ENCODE data around the gene SCLT1.

Gene SCLT1

GRCh38 chr4:128955751-128956150, 137.6 kb downstream of the SCLT1 start:
- no peak for DNase-seq

GRCh38 chr4:128954941-128955340, 138.4 kb downstream of the SCLT1 start:
- DNase-seq = no peak

GRCh38 chr4:128951316-128951715, 142.0 kb downstream of the SCLT1 start:
- no peak for DNase-seq

- DNase-seq = no peak
These were observed 142.5 kb downstream of the SCLT1 start for GRCh38 chr4:128950796-128951195.

GRCh38 chr4:128946916-128947315, 146.4 kb downstream of the SCLT1 start:
- no peak for DNase-seq

GRCh38 chr4:128942607-128943006, 150.7 kb downstream of the SCLT1 start:
- no peak for DNase-seq

- no peak for DNase-seq
These were observed 152.4 kb downstream of the SCLT1 start for GRCh38 chr4:128940971-128941370.

- DNase-seq = no peak
These were observed 163.3 kb downstream of the SCLT1 start for GRCh38 chr4:128930051-128930450.

- DNase-seq = no peak
These were observed 168.4 kb downstream of the SCLT1 start for GRCh38 chr4:128924951-128925350.

GRCh38 chr4:128921954-128922353, 171.4 kb downstream of the SCLT1 start:
- no peak for DNase-seq

- no peak for DNase-seq
These were observed 175.6 kb downstream of the SCLT1 start for GRCh38 chr4:128917781-128918180.

GRCh38 chr4:128916832-128917231, 176.5 kb downstream of the SCLT1 start:
- DNase-seq = no peak

GRCh38 chr4:128915544-128915943, 177.8 kb downstream of the SCLT1 start:
- DNase-seq = no peak

GRCh38 chr4:128913228-128913627, 180.1 kb downstream of the SCLT1 start:
- DNase-seq = no peak

- DNase-seq = no peak
These were observed 184.6 kb downstream of the SCLT1 start for GRCh38 chr4:128908735-128909134.

- DNase-seq = no peak
These were observed 185.4 kb downstream of the SCLT1 start for GRCh38 chr4:128907981-128908380.

- DNase-seq = no peak
These were observed 186.8 kb downstream of the SCLT1 start for GRCh38 chr4:128906581-128906980.

- no peak for DNase-seq
These were observed 188.5 kb downstream of the SCLT1 start for GRCh38 chr4:128904821-128905220.

- no peak for DNase-seq
These were observed 212.7 kb downstream of the SCLT1 start for GRCh38 chr4:128880662-128881061.

GRCh38 chr4:128879971-128880370, 213.4 kb downstream of the SCLT1 start:
- DNase-seq = no peak

GRCh38 chr4:128879283-128879682, 214.1 kb downstream of the SCLT1 start:
- no peak for DNase-seq

- DNase-seq = no peak
These were observed 215.4 kb downstream of the SCLT1 start for GRCh38 chr4:128877934-128878333.

- no peak for DNase-seq
These were observed 217.1 kb downstream of the SCLT1 start for GRCh38 chr4:128876200-128876599.

GRCh38 chr4:128871948-128872347, 221.4 kb downstream of the SCLT1 start:
- DNase-seq = no peak

GRCh38 chr4:128869776-128870509, 223.4 kb downstream of the SCLT1 start:
- DNase-seq = no peak

Measured in kidney glomerular epithelial cell (primary cell).